ENCODE measurements around the gene STN1. TPM values are rescaled to one million over a fixed set of nuclear protein-coding genes. Genes with fewer than 3 reads are reported as not detected.

STN1 gene
- total and polyA plus RNA-seq, 9 of the 15 experiments (the other 6 are each of a cell fraction or from before 2014, with no cell fraction given) = 9.1 to 19.6 (median 13.8) TPM

- TF ChIP-seq ZNF609 (CRISPR knock-in tag; IDR thresholded peaks at IDR 0.05; ENCODE audit: borderline replicate concordance) (no peak), NR4A1 (CRISPR knock-in tag; IDR thresholded peaks at IDR 0.05) (no peak), NR4A1 (tag; IDR thresholded peaks at IDR 0.05) (peak; percentile 73), MCM3 (IDR thresholded peaks at IDR 0.05) (no peak), MAX (CRISPR knock-in tag; IDR thresholded peaks at IDR 0.05) (peak; percentile 45), NR2C1 (IDR thresholded peaks at IDR 0.05) (no peak), NR2C1 (tag; IDR thresholded peaks at IDR 0.05) (no peak), CGGBP1 (CRISPR knock-in tag; IDR thresholded peaks at IDR 0.05) (no peak), DEAF1 (CRISPR knock-in tag; IDR thresholded peaks at IDR 0.05) (no peak), RFX1 (IDR thresholded peaks at IDR 0.05) (no peak), SRF (CRISPR knock-in tag; IDR thresholded peaks at IDR 0.05) (0 out of 4 replicates have a peak, but pooled peaks of 1 of the 2 experiments have one; percentile 12), PBX2 (CRISPR knock-in tag; IDR thresholded peaks at IDR 0.05; ENCODE audit: low read depth) (no peak), PBX2 (tag; conservative IDR thresholded peaks at IDR 0.05; ENCODE audit: low read depth) (no peak), E2F3 (CRISPR knock-in tag; IDR thresholded peaks at IDR 0.05) (peak; percentile 66), U2AF2 (optimal IDR thresholded peaks at IDR 0.05; ENCODE audit: low read depth, low read length) (no peak), ATF6 (CRISPR knock-in tag; IDR thresholded peaks at IDR 0.05) (no peak)
These were observed 48.9 kb upstream of the STN1 start, which contains the start of gene SLK (continued) for GRCh38 chr10:103966671-103967447.

Data from K562 (cell line).